ENCODE measurements around the gene TOMM34. TPM values are rescaled to one million over a fixed set of nuclear protein-coding genes. Genes with fewer than 3 reads are reported as not detected.

The TOMM34 gene
- total and polyA plus RNA-seq, 2 of the 13 experiments (the other 11 are each of a cell fraction or from before 2014, with no cell fraction given): 36.2 to 52.0 TPM

GRCh38 chr20:44960103-44960852 lies at the start of gene TOMM34 (continued):
- TF ChIP-seq ZNF281 (CRISPR knock-in tag; IDR thresholded peaks at IDR 0.05; ENCODE audit: borderline replicate concordance): peak; percentile 26; the same call in 1 of the 2 replicates
- TF ChIP-seq GPBP1L1 (CRISPR knock-in tag; IDR thresholded peaks at IDR 0.05): no peak
- peak; percentile 72 for TF ChIP-seq NFYB (CRISPR knock-in tag; IDR thresholded peaks at IDR 0.05)
- 0 out of 2 replicates have a peak, but pooled peaks have one; percentile 45 for TF ChIP-seq ZNF333 (CRISPR knock-in tag; IDR thresholded peaks at IDR 0.05; ENCODE audit: borderline replicate concordance)
- TF ChIP-seq ZNF432 (CRISPR knock-in tag; IDR thresholded peaks at IDR 0.05; ENCODE audit: borderline replicate concordance): 0 out of 2 replicates have a peak, but pooled peaks have one; percentile 65
- 0 out of 2 replicates have a peak, but pooled peaks have one; percentile 38 for TF ChIP-seq U2AF2 (IDR thresholded peaks at IDR 0.05; ENCODE audit: low read depth, low read length)
- TF ChIP-seq ZMAT5 (CRISPR knock-in tag; IDR thresholded peaks at IDR 0.05; ENCODE audit: borderline replicate concordance, low read depth): no peak
- peak; percentile 99 for TF ChIP-seq MXD1 (CRISPR knock-in tag; IDR thresholded peaks at IDR 0.05)
- peak in 1 of 2 experiments; percentile 28; a peak in 1 of 4 replicates for TF ChIP-seq REST (IDR thresholded peaks at IDR 0.05; ENCODE audit: borderline replicate concordance in 1 of 2, low read depth in 1 of 2, low read length in 2 of 2)
- peak; percentile 89 for TF ChIP-seq HOXA3 (CRISPR knock-in tag; IDR thresholded peaks at IDR 0.05)
- TF ChIP-seq ZSCAN12 (CRISPR knock-in tag; IDR thresholded peaks at IDR 0.05): peak; percentile 82
- peak; percentile 90; the same call in 1 of the 2 replicates for TF ChIP-seq SMAD1 (CRISPR knock-in tag; IDR thresholded peaks at IDR 0.05; ENCODE audit: borderline replicate concordance, low read depth)
- no peak for TF ChIP-seq PCBP1 (IDR thresholded peaks at IDR 0.05; ENCODE audit: borderline replicate concordance, low read depth, low read length)
- TF ChIP-seq ZNF317 (CRISPR knock-in tag; IDR thresholded peaks at IDR 0.05): peak; percentile 91
- TF ChIP-seq SIN3A (IDR thresholded peaks at IDR 0.05; ENCODE audit: borderline replicate concordance, low read depth, low read length): peak; percentile 87; the same call in 1 of the 2 replicates
- peak; percentile 57; the same call in 1 of the 2 replicates for TF ChIP-seq CBFB (CRISPR knock-in tag; IDR thresholded peaks at IDR 0.05)
- no peak for TF ChIP-seq SYNCRIP (IDR thresholded peaks at IDR 0.05; ENCODE audit: insufficient read depth, low read depth, low read length)
